Left cardiac atrium (tissue), 4 donors: ENCODE data around the gene ST6GALNAC6. TPM values are rescaled to one million over a fixed set of nuclear protein-coding genes. Genes with fewer than 3 reads are reported as not detected.
"Not testable (repeated sequence)": the region's sequence is repeated elsewhere in the genome, so short reads cannot be mapped to it uniquely, and the experiment has no call there.

Experiments used
- ATAC-seq, 2 donors: fragments of 200-7000 bp; cut with Tn5 transposase; one replicate each; pipeline ENCODE4 v1.9.1; 2020; ENCODE audit warnings: mild to moderate bottlenecking in 2 of 2, moderate library complexity in 2 of 2
- DNase-seq: peaks from one replicate; pipeline ENCODE4 v3.0.0-alpha.2; 2020
- intact Hi-C, 2 donors: fragments of 100-400 bp; cut with DNase I; formaldehyde crosslinking; loops; one replicate each; pipeline versions ENCODE4 v1.14.1 to v1.15.1; 2022 to 2023
- total RNA-seq, 2 donors: library from RNA; stranded (reverse); fragmentation: NEBNext Ultra II Directional; extraction: Animal tissue kit (Norgen Biotek cat#: 25700); gene quantifications; one replicate each; pipeline ENCODE4 v1.2.1, GENCODE V29; 2021
- donor health status: DM: no; HTN: yes; CAD: no.
- donor health status: DM: no; HTN: yes; CAD: no; lungs with severe emphysema.
- donor health status: DM: yes; HTN: yes; CAD: no.
- donor health status: Dilated cardiomyopathy.

ST6GALNAC6 gene
- total RNA-seq, 2 donors from 2014 or later: 56.7 to 71.7 TPM

DNA sequence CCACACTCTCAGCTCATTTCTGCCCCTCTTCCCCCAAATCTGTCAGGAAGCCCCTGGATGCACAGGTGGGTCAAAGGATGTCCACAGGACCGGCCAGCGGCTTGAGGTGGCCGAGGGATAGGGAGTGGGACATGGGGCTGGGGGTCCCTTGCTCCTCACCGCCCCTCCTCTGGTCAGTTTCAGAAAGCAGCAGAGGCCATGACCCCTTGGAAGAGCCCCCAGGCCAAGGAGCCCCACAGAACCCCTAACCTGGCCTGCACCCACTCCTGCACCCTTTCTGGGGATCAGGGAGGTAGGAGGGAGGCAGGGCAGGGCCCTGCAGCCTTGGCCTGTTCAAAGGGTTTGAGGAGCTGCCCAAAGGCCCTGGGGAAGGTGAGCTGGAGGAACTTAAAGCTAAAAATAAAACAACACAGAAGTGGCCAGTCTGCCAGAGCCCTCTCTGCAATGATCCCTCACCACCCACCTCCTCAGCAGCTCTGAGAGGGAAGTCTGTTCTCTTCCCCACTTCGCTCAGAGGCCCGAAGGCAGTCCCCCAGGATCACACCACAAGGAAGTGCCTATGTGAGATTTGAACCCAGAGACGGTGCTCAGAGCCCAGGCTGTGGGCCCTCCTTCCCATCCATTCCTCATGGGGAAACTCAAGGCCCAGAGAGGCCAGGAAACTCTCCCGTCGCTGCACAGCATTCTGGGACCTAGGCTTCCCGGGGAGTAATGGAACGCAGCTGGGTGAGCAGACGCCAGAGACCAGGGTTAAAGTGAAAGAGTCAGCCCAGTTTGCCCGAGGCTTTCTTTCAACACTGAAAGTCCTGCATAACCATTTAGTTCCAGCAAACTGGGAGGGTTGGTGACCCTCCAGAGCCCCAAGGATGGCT, 45.9 kb downstream of the ST6GALNAC6 start:
- ATAC-seq: peak; percentile 2 to 5
- intact Hi-C loops: no loop called here
- DNase-seq: no peak

DNA sequence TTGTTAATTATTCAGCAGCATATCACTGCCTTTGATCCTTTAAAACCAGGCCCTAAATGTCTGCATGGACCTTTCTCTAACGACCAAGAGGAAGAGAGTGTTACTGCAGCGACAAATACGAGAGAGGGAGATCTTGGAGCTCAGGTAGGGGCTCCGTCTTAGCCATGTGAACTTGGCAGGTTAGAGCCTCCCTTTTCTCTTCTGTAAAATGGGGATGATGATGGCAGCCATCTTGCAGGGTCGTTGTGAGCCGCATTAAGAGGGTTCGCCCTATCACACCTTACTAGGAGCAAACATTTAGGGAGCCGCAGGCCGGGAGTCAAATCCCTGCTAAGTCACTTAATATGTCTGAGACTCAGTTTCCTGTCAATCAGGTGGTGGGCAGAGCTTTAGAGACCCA, 46.6 kb downstream of the ST6GALNAC6 start:
- intact Hi-C loops: no loop called here
- DNase-seq (no peak), ATAC-seq (no peak)

DNA sequence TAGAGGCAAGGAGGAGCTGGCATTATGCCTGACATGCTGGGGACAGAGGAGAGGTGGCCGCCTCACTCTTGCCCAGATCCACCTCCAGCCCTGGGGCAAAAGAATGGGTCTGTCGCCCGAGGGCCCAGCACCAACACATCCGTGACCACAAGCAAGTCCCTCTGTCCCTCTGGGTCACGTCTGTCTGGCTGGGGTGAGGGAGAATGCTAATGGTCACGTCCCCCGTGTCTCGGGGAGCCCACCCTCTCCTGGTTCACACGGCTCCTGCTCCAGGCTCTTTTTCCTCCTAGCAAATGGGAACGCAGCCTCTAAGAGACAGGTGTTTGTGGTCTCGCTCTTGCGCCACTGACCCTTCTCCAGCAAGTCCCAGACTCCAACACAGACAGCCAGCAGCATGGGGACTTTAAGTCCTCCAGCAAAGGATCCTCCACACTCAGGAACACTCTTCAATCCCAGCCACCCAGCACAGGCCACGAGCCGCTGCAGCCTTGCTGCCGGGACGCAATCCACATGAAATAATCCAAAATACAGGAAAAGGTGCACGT, 49.0 kb downstream of the ST6GALNAC6 start:
- ATAC-seq: no peak
- no peak for DNase-seq
- intact Hi-C loops: no loop called here

GRCh38 chr9:127848756-127849504, 50.5 kb downstream of the ST6GALNAC6 start:
- intact Hi-C loops: no loop called here
- no peak for DNase-seq
- no peak for ATAC-seq

GRCh38 chr9:127847833-127848755, 51.3 kb downstream of the ST6GALNAC6 start:
- no peak for DNase-seq
- intact Hi-C loops: no loop called here
- no peak for ATAC-seq

GRCh38 chr9:127847178-127847510, 52.3 kb downstream of the ST6GALNAC6 start:
- intact Hi-C loops: no loop called here
- DNase-seq: peak; percentile 62
- ATAC-seq: peak; percentile 39 to 60

GRCh38 chr9:127846443-127847177, 52.8 kb downstream of the ST6GALNAC6 start:
- DNase-seq: peak; percentile 75
- peak; percentile 62 to 64 for ATAC-seq
- intact Hi-C loops: no loop called here

GRCh38 chr9:127845619-127846018, 53.8 kb downstream of the ST6GALNAC6 start:
- intact Hi-C loops, DNase-seq, ATAC-seq: not testable (repeated sequence)

- DNase-seq (peak; percentile 77), ATAC-seq (peak; percentile 39 to 51)
- intact Hi-C loops: no loop called here
These were observed 54.5 kb downstream of the ST6GALNAC6 start for GRCh38 chr9:127844821-127845359.

DNA sequence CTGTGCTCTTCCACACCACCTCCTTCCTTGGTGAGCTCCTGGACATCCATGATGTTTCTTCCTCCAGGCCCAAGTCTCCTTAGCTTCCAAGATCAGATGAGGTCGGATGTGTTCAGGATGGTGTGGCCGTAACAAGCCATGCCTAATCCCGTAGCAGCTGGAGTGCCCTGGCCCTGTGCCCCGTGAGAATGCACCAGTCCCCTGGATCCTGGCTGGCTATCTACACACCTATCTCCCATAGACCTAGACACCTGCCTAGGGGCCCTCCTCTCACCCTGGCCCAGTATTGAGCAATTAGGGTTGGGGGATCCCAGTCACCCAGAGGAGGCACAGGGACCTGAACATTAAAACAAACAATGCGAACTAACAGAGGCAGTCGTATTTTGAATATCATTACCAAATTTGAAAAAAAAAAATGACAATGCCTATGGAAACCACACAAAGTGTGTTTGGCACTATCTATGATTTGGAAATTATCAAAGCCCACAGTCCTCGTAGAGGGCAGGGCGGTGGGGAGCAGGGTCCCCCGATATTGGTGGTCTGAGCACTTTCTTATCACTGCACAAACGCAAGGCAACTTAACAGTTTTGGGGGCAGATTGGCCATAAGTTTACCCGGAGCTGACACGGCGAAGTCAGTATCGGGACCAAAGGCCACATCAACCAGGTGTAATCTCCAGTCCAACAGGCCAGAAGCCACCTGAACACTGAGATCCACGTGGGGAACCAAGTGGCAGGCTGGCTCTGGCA, 58.1 kb downstream of the ST6GALNAC6 start:
- intact Hi-C loops: no loop called here
- no peak for ATAC-seq
- DNase-seq: no peak

DNA sequence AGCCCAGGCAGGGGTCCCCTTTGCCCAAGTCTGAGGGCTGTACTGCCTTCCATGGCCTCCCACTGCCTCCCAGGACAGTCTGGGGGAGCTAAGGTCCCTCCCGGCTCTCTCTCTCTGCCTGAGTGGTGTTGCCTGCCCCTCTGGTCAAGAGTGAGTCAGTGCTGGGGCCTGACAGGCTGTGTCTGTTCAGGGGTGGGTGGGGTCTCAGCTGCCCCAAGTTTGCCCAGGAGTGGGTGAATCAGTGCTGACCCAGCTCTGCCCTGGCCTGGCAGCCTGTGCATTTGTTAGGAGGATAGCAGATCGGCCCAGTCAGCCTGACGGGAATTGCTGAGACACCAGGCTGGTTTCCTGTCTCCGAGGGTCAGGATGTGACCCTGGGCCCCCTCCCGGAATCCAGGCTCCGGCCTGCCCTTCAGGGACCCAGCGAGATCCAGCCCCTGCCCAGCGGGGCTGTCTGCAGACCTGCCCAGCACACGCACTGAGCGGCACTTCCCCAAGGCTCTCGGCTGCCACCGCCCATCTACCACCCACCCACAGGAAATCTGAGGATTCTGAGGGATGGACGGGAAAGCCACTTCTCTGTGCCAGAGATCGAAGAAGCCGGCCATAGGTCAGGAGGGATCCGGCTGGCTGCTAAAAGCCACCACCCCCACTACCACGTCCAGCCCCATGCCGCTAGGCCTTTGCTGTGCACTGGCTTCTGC, 60.9 kb downstream of the ST6GALNAC6 start:
- ATAC-seq: peak; percentile 72 to 88
- DNase-seq: peak; percentile 95
- intact Hi-C loops: no loop called here

GRCh38 chr9:127837346-127837745, 62.1 kb downstream of the ST6GALNAC6 start:
- ATAC-seq (no peak), DNase-seq (peak; percentile 66)
- intact Hi-C loops: no loop called here

DNA sequence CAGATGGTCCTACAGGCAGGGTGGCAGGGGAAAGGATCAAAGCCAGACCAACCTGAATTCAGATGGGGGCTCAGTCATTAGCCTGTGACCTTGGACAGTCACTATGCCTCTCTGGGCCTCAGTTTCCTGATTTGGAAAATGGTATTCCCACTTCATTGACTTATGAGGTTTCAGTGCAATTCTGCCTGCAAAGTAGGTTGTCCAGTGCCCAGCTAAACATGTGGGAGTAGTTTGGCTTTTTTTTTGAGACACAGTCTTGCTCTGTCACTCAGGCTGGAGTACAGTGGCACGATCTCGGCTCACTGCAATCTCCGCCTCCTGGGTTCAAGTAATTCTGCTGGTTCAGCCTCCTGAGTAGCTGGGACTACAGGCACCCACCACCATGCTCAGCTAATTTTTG, 62.8 kb downstream of the ST6GALNAC6 start:
- DNase-seq, intact Hi-C loops, ATAC-seq: not testable (repeated sequence)

DNA sequence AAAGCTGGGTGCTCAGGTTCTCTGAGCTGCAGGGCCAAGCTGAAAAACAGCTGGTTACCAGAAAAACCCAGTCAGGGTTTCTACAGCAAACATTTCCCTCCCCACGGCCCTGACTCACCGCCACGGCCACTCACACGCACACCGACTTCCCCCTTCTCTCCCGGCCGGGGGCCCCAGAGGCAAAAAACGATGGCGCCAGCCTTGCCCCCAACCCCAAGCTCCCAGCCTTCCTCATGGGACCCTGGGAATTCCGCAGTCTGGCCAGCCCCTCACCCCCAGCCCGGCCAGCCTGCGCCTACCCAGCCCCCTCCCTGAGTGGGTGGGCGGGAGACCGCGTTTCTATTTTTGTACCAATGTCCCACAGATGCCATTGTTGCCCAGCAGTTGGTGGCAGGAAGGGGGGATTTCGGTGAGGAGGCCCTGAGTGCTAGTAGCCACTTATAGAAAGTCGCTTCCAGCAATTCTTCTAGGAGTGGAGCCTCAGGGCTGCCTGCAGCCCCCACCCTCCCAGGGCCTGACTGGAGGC, 63.3 kb downstream of the ST6GALNAC6 start:
- intact Hi-C loops: no loop called here
- DNase-seq (peak; percentile 75), ATAC-seq (peak; percentile 18 to 29)
